Measurements from ENCODE around the gene ERV3-1. TPM values are rescaled to one million over a fixed set of nuclear protein-coding genes. Genes with fewer than 3 reads are reported as not detected.

Gene ERV3-1
- total RNA-seq, 1 experiment from 2014 or later = 16.5 TPM

GRCh38 chr7:64993901-64994300 lies 12.6 kb downstream of the ERV3-1 start:
- no peak overlapping the region for H3K4ac ChIP-seq (ENCODE audit: low read depth, low read length)
- H3K4me2 ChIP-seq (ENCODE audit: insufficient read depth, insufficient read length, low read length) = no peak overlapping the region
- Mint-ChIP-seq H3K36me3 (ENCODE audit: insufficient read depth in 1 of 3, low read depth in 3 of 3) (peaks cover 78 to 86% (median 80%) of the 10 kb centered on the region in 3 experiments), H3K4me1 (peaks cover 15% of the 10 kb centered on the region in 2 experiments), H3K27ac (no peak overlapping the region), H3K9me3 (peaks cover 83 to 89% of the 10 kb centered on the region in 2 experiments), H3K4me3 (no peak overlapping the region), H3K27me3 (ENCODE audit: low read depth) (no peaks in the 10 kb centered on the region)
- H3K4me1 ChIP-seq (ENCODE audit: insufficient read depth, low read length) = no peaks in the 10 kb centered on the region; the same call in 1 of the 2 replicates
- H2BK5ac ChIP-seq (ENCODE audit: insufficient read length, low read length) = no peak overlapping the region
- H4K5ac ChIP-seq (ENCODE audit: insufficient read length, low read depth, low read length) = no peak overlapping the region
- H2BK15ac ChIP-seq (ENCODE audit: low read depth, low read length) = no peak overlapping the region
- H2AFZ ChIP-seq (ENCODE audit: low read length) = no peak overlapping the region
- no peak overlapping the region for H3K14ac ChIP-seq (ENCODE audit: insufficient read depth, low read length)
- H2AK5ac ChIP-seq (ENCODE audit: insufficient read length, low read length) = no peak overlapping the region
- H3K23ac ChIP-seq (ENCODE audit: insufficient read length, low read depth, low read length) = no peak overlapping the region
- H3K56ac ChIP-seq (ENCODE audit: insufficient read length, low read depth, low read length) = no peak overlapping the region
- no peaks in the 10 kb centered on the region for H3K79me2 ChIP-seq (ENCODE audit: insufficient read depth, low read length)
- H4K91ac ChIP-seq (ENCODE audit: insufficient read length, low read depth, low read length) = no peak overlapping the region
- TF ChIP-seq CTCF (conservative IDR thresholded peaks at IDR 0.05) = no peak
- no peak overlapping the region for H2BK120ac ChIP-seq (ENCODE audit: low read depth, low read length, poor library complexity, severe bottlenecking)
- H3K27ac ChIP-seq (ENCODE audit: insufficient read length, low read depth, low read length) = no peak overlapping the region
- no peak overlapping the region for H3K18ac ChIP-seq (ENCODE audit: insufficient read length, low read depth, low read length)
- H3K27me3 ChIP-seq (ENCODE audit: insufficient read depth, low read length) = no peaks in the 10 kb centered on the region
- no peak overlapping the region for H3K9ac ChIP-seq (ENCODE audit: extremely low read depth, insufficient read length, low read length)
- no peaks in the 10 kb centered on the region for H4K20me1 ChIP-seq (ENCODE audit: control insufficient read depth, insufficient read depth, insufficient read length)
- H3T11ph ChIP-seq (ENCODE audit: low read length) = no peak overlapping the region
- no CpG with 5 or more reads among the region's 7 CpGs for WGBS (ENCODE audit: extremely low coverage, insufficient read length, low lambda C conversion rate)
- DNase-seq = no peak
- peaks cover 45% of the 10 kb centered on the region for H3K9me3 ChIP-seq (ENCODE audit: control insufficient read depth, low read depth, low read length)
- H2BK20ac ChIP-seq (ENCODE audit: low read depth, low read length, poor library complexity, severe bottlenecking) = no peak overlapping the region
- no peaks in the 10 kb centered on the region for H3K23me2 ChIP-seq (ENCODE audit: insufficient read length, low read depth, low read length, poor library complexity, severe bottlenecking)
- H2BK12ac ChIP-seq (ENCODE audit: insufficient read length, low read depth, low read length) = no peak overlapping the region
- H3K79me1 ChIP-seq (ENCODE audit: insufficient read depth, low read depth, low read length, poor library complexity, severe bottlenecking) = no peaks in the 10 kb centered on the region
- no peak overlapping the region for H4K8ac ChIP-seq (replicated peaks; ENCODE audit: insufficient read length, low read depth, low read length)

Measured in H9 (cell line).